Ascending aorta (tissue), 2 donors: Measurements from ENCODE around the gene HOXA1. TPM values are rescaled to one million over a fixed set of nuclear protein-coding genes. Genes with fewer than 3 reads are reported as not detected.

Experiments used
- DNase-seq, 2 donors: peaks; one replicate each; pipeline ENCODE4 v3.0.0-alpha.2; 2019; ENCODE audit warnings: low spot score in 2 of 2
- H3K27ac ChIP-seq, 2 donors: fragments of 200-600 bp; sonication (generic); one replicate each; pipeline ENCODE4 v1.5.1; 2016 to 2017; ENCODE audit warnings: mild to moderate bottlenecking in 1 of 2
- H3K27me3 ChIP-seq: fragments of 200-600 bp; sonication (generic); one replicate; pipeline ENCODE4 v1.5.1; 2017
- H3K36me3 ChIP-seq, 2 donors: fragments of 200-600 bp; sonication (generic); one replicate each; pipeline ENCODE4 v1.5.1; 2016
- H3K4me1 ChIP-seq, 2 donors: fragments of 200-600 bp; sonication (generic); one replicate each; pipeline ENCODE4 v1.5.1; 2016 to 2017; ENCODE audit warnings: mild to moderate bottlenecking in 1 of 2
- H3K4me3 ChIP-seq, 2 donors: fragments of 200-600 bp; sonication (generic); one replicate each; pipeline ENCODE4 v1.5.1; 2016 to 2017; ENCODE audit warnings: mild to moderate bottlenecking in 1 of 2
- H3K9me3 ChIP-seq, 2 donors: fragments of 200-600 bp; sonication (generic); one replicate each; pipeline ENCODE4 v1.5.1; 2016
- CTCF ChIP-seq, 3 experiments: fragments of 200-600 bp in 2 of 3; fragments of 450-650 bp in 1 of 3; sonication (generic) in 2 of 3; IDR thresholded peaks; one replicate each; pipeline ENCODE4 v1.5.1; 2016 to 2019; ENCODE audit warnings: antibody characterized with exemption in 3 of 3, mild to moderate bottlenecking in 1 of 3, moderate library complexity in 1 of 3
- intact Hi-C: fragments of 100-400 bp; cut with DNase I; formaldehyde crosslinking; loops from one replicate; pipeline ENCODE4 v1.15.1; 2023
- total RNA-seq: library from RNA; depleted of rRNA; stranded (reverse); fragments of >200 nt; gene quantifications from one replicate; pipeline ENCODE4 v1.1.0, GENCODE V29; 2016

The HOXA1 gene
- total RNA-seq, 1 donor from 2014 or later: not detected

GRCh38 chr7:27117887-27118491 is 22.2 kb upstream of the HOXA1 start:
- Histone ChIP-seq H3K27ac (peak overlapping the region; percentile 89 to 97), H3K4me1 (peaks cover 0 to 22% of the 10 kb centered on the region in 2 donors), H3K36me3 (no peaks in the 10 kb centered on the region), H3K27me3 (no peaks in the 10 kb centered on the region), H3K4me3 (peak overlapping the region; percentile 63 to 66), H3K9me3 (no peaks in the 10 kb centered on the region)
- TF ChIP-seq CTCF (IDR thresholded peaks at IDR 0.05): no peak
- no peak for DNase-seq
- intact Hi-C loops: loop anchor here (10.0 kb wide), 1 partner anchor 1297 kb away; the partner anchor contains the start of gene CREB5

DNA sequence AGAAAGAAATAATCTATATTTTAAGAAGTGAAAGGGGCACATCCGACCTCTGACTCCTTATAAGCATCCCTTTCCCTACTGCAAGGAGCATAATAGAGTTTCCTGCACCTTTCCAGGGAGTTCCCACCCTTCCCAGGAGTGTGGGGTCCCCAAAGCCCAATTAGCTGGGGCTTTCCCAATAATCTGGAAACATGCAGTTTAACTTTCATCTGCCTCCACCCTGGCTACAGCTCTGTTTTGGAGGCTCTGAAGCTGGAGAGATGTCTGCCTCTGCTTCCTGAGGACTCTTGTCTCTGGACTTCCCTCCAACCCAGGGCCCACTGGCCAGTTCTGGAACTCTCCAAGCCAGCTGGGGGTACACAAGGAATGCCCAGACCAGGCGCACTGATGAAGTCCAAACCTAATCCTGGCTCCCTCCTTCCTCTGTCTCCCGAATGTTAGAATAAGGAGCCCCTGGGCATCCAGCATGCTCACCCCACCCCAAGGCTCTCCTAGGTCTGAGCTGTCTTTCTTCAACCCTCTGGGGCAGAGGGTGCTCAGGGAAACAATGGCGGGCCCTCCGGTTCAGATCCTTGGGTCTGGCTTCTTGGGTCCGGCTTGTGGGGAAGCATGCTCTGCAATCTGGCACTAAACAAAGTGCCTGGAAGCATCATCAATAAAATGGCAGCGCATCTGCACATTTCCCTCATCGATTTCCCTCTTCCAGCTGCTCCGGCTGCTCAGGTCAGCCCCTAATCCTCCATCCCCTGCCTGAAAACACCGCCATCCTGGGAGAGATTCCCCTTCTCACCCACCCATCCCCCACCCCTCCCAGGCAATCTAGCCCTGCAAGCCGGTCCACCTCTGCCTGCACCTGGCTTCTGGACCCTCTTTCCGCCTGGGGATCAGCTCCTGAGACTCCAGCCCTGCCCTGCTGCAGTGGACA is 21.4 kb upstream of the HOXA1 start:
- peaks cover 0 to 22% of the 10 kb centered on the region in 2 donors for H3K4me1 ChIP-seq
- no peak for TF ChIP-seq CTCF (IDR thresholded peaks at IDR 0.05)
- H3K4me3 ChIP-seq: peak overlapping the region; percentile 63 to 66
- intact Hi-C loops: loop anchor here (10.0 kb wide), 1 partner anchor 1298 kb away; the partner anchor contains the start of gene CREB5
- H3K27me3 ChIP-seq: no peaks in the 10 kb centered on the region
- peak overlapping the region; percentile 89 to 97 for H3K27ac ChIP-seq
- H3K36me3 ChIP-seq: no peaks in the 10 kb centered on the region
- no peaks in the 10 kb centered on the region for H3K9me3 ChIP-seq
- no peak for DNase-seq

- TF ChIP-seq CTCF (IDR thresholded peaks at IDR 0.05): no peak
- H3K36me3 ChIP-seq: no peaks in the 10 kb centered on the region
- intact Hi-C loops: loop anchor here (10.0 kb wide), 1 partner anchor 1299 kb away; the partner anchor contains the start of gene CREB5
- no peak for DNase-seq
- H3K27me3 ChIP-seq: no peaks in the 10 kb centered on the region
- H3K4me3 ChIP-seq: peak overlapping the region; percentile 63 to 66
- peaks cover 0 to 22% of the 10 kb centered on the region in 2 donors for H3K4me1 ChIP-seq
- H3K27ac ChIP-seq: peak overlapping the region; percentile 89 to 97
- no peaks in the 10 kb centered on the region for H3K9me3 ChIP-seq
These were observed 20.5 kb upstream of the HOXA1 start for GRCh38 chr7:27116031-27116961.

GRCh38 chr7:27115221-27116026 is 19.6 kb upstream of the HOXA1 start:
- intact Hi-C loops: loop anchor here (2.0 to 10.0 kb wide), 3 partner anchors 15 to 1299 kb away; partner anchors contain the start of genes CREB5 and HOXA4
- Histone ChIP-seq H3K4me1 (peaks cover under 1 to 18% of the 10 kb centered on the region in 2 donors), H3K36me3 (no peaks in the 10 kb centered on the region), H3K4me3 (peak overlapping the region; percentile 63 to 66), H3K9me3 (no peaks in the 10 kb centered on the region), H3K27me3 (no peaks in the 10 kb centered on the region), H3K27ac (peak overlapping the region; percentile 89 to 97)
- no peak for DNase-seq
- no peak for TF ChIP-seq CTCF (IDR thresholded peaks at IDR 0.05)
